C4-2B (cell line): ENCODE data around the gene MCOLN2.

ENCODE experiments used
- H3K27ac ChIP-seq: fragments of 450-650 bp; 2 replicates; pipeline ENCODE4 v1.5.1; 2017
- ZFX ChIP-seq: fragments of 450-650 bp; IDR thresholded peaks from 2 replicates; pipeline ENCODE4 v1.6.1; 2017
- TF ChIP-seq, protein P1 (sequence below): fragments of 450-650 bp; conservative IDR thresholded peaks from 2 replicates; pipeline ENCODE4 v1.5.1; 2017; ENCODE audit warnings: mild to moderate bottlenecking

Gene MCOLN2

DNA sequence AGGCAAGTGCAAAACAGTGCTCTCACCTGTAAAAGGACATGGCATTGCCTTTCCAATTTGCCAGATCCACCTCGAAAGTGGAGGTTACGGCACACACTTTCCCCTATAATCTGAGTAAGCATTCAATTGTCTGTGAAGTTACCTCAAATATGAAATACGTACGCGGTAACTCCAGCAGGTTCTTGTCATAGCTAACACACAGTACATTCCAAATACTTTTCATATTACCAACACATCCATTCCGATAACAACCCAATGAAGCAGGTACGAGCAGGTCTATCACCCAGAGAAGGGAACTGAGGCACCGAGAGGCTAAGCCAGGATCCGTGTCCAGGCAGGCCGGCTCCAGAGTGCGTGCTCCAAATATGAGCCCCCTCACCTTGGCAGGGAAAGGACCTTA lies 57.2 kb downstream of the MCOLN2 start:
- TF ChIP-seq ZFX: no peak
- no peak overlapping the region for H3K27ac ChIP-seq

DNA sequence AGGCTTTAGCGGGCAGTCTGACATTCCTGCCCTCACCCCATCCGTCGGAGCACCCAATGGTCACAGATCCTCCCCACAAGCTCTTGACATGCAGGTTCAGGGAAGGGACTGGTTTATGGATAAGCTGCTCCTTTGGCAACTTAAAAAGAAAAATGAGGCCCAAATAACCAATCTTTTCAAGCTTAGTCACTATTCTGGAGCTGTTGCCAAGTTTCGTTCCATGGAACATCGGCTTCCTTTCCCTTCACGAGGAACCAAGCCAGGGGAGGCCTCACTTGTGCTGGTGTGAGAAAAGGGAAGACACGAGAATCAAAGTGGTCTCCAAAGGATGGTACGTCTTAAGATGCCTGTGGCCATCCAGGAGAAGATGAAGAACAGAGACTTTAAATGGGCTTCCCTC lies 57.8 kb downstream of the MCOLN2 start:
- TF ChIP-seq, protein P1, sequence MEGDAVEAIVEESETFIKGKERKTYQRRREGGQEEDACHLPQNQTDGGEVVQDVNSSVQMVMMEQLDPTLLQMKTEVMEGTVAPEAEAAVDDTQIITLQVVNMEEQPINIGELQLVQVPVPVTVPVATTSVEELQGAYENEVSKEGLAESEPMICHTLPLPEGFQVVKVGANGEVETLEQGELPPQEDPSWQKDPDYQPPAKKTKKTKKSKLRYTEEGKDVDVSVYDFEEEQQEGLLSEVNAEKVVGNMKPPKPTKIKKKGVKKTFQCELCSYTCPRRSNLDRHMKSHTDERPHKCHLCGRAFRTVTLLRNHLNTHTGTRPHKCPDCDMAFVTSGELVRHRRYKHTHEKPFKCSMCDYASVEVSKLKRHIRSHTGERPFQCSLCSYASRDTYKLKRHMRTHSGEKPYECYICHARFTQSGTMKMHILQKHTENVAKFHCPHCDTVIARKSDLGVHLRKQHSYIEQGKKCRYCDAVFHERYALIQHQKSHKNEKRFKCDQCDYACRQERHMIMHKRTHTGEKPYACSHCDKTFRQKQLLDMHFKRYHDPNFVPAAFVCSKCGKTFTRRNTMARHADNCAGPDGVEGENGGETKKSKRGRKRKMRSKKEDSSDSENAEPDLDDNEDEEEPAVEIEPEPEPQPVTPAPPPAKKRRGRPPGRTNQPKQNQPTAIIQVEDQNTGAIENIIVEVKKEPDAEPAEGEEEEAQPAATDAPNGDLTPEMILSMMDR: no peak
- TF ChIP-seq ZFX: no peak

DNA sequence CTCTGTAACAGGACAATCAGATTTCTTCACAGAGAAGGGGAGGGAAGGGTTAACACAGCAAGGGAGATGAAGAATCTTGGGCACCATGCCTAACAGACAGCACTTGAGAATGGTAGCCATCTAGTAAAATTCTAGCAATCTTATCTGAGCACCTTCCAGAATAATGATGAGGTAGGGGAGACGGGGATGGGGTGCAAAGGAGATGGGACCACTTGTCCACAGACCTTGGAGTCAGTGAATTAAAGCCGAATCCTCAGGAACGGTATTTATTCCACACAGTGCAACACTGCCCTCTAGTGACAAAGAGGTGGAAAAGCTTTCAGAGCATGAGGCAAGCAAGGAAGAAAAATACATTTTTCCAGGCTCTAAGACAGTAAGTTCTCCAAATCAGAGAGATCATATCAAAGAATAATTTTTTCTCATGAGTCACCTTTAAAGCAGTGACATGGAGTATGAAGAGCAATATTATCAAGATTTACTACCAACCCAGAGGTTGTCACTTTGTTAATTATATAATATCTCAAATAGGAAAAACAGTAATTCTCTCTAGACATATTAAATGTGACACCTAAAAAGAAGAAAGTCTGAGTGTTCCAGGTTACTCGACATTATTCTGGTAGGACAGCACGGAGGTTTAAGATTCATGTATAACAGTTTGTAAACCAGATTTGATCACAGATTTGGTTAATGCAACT lies 60.6 kb downstream of the MCOLN2 start:
- TF ChIP-seq ZFX: no peak
- TF ChIP-seq, protein P1: peak; percentile 96

More for the DNA sequence above, 57.8 kb downstream of the MCOLN2 start:
- no peak overlapping the region for H3K27ac ChIP-seq

DNA sequence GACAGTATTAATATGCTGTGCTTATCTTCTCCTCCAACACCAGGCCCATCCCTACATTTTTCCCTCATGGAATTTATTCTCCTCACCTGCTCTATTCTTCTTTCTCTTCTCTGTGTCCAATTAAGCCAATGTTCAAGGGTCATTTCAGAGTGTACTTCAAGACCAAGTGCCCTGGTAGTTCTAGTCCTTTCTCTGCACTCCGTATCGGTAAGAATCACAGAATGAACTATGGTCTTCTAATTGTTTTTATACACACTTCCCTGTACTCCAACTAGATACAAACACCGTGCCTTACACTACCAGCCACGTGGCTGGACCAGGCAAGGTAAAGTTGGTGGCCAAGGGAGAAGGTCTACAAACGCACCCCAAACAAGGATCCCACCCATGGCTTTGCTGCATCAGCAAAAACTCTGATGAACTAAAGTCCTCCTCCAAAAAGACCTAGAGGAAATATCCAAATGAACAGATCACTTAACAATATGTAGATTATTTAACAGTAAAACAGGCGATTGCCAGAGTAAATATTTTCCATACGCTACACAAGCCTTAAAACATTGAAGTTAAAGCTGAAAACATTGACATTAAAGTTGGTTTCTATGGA lies 63.8 kb downstream of the MCOLN2 start:
- H3K27ac ChIP-seq: no peak overlapping the region
- TF ChIP-seq, protein P1: no peak
- no peak for TF ChIP-seq ZFX

More for the DNA sequence above, 60.6 kb downstream of the MCOLN2 start:
- H3K27ac ChIP-seq: no peak overlapping the region; the same call in 1 of the 2 replicates

DNA sequence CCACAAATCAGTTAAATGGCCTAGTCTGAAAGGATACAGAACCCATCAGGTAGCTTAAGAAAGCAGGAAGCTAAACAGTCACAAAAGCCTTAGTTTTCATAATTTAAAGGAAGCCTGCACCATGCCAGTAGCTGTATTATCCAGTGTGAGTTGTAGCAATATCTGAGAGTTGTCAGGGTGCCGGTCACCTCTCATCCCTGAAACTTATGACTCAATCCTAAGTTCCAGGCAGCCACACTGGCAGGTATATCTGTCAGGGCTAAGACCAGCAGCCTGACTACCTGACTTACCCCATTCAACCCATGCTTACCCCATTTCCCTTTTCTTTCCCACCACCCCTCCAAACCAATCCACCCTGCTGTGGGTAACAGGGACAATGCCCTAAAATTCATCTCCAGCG lies 66.1 kb downstream of the MCOLN2 start:
- no peak for TF ChIP-seq ZFX
- TF ChIP-seq, protein P1: no peak
- no peak overlapping the region for H3K27ac ChIP-seq

DNA sequence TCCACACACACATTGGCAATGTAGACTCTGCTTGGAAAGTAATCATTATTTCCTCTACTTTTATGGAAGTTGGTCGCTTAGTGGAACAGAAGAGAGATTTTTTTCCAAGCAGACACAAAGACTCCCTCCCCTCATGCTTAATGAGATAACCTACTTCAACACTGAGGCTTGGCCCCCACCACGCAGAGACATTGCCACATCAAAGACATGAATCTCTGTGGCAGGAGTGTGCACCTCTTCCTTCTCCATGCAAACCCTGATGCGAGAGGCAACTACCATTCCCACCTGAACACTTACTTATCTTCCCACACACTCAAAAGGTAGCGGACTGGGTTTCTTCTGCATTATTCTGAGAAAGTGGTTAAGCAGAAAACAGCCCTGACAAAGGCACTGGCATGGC lies 66.6 kb downstream of the MCOLN2 start:
- H3K27ac ChIP-seq: no peak overlapping the region
- TF ChIP-seq, protein P1: no peak
- TF ChIP-seq ZFX: no peak

DNA sequence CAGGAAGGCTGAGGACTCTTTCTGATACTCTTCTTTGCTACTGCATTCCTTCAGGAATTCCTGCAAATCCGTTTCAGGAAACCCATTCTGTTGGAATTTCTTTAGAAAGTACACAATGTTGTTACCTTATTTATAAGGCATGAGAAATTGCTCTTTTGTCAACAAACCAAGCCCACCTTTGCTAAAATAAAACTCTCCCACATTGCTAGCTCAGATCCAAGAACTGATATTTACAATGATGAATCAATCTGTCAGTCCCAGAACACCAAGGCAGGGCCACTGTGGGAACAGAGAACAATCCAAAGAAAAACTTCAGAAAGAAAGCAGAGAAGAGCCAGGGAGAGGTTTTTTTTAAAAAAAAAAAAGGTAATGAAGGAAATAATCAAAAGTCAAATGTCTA lies 67.3 kb downstream of the MCOLN2 start:
- no peak for TF ChIP-seq ZFX
- TF ChIP-seq, protein P1: no peak
- H3K27ac ChIP-seq: no peak overlapping the region
